ENCODE data around the gene NR5A1.

Gene NR5A1

GRCh38 chr9:124549016-124549415, 41.8 kb upstream of the NR5A1 start:
- no peak overlapping the region for H3K27ac ChIP-seq (ENCODE audit: extremely low read depth, low read depth, low read length)
- peaks cover 0 to 2% of the 10 kb centered on the region in 2 experiments; a peak in 1 of 3 replicates for H3K36me3 ChIP-seq (ENCODE audit: control insufficient read depth in 2 of 2, insufficient read depth in 1 of 2, low read length in 2 of 2)
- H3K4me3 ChIP-seq (ENCODE audit: low read depth, low read length), result no peak overlapping the region
- CTCF ChIA-PET, result interaction anchor here (0.6 to 7.3 kb wide), 5 partner anchors 11 to 216 kb away, joined by 3 to 71 read pairs (median 4); no protein-coding TSS in a partner anchor
- no peaks in the 10 kb centered on the region for H3K9me3 ChIP-seq (ENCODE audit: control insufficient read depth, insufficient read depth, low read depth, low read length)
- TF ChIP-seq ZBTB26 (tag by site-specific recombination; optimal IDR thresholded peaks at IDR 0.05) (no peak), ZNF777 (tag by site-specific recombination; IDR thresholded peaks at IDR 0.05; ENCODE audit: borderline replicate concordance) (no peak), ZSCAN23 (tag by site-specific recombination; IDR thresholded peaks at IDR 0.05) (no peak), ZNF132 (tag by site-specific recombination; IDR thresholded peaks at IDR 0.05; ENCODE audit: borderline replicate concordance) (no peak), ZNF302 (tag by site-specific recombination; IDR thresholded peaks at IDR 0.05; ENCODE audit: low read depth) (no peak), ZNF707 (tag by site-specific recombination; IDR thresholded peaks at IDR 0.05) (no peak), ZNF146 (tag by site-specific recombination; IDR thresholded peaks at IDR 0.05) (no peak), ZNF596 (tag by site-specific recombination; IDR thresholded peaks at IDR 0.05) (no peak)
- no peaks in the 10 kb centered on the region for H3K4me1 ChIP-seq (ENCODE audit: control insufficient read depth, insufficient read depth, low read length)
- POLR2A ChIA-PET, result no interaction called here

GRCh38 chr9:124544535-124544934, 37.3 kb upstream of the NR5A1 start:
- ChIA-PET CTCF (interaction anchor here (0.6 to 2.0 kb wide), 4 partner anchors 8 to 167 kb away, joined by 3 to 14 read pairs (median 6); no protein-coding TSS in a partner anchor), POLR2A (no interaction called here)
- TF ChIP-seq EGR2 (tag by site-specific recombination; IDR thresholded peaks at IDR 0.05; ENCODE audit: low read depth), result no peak

GRCh38 chr9:124541824-124542223, 34.6 kb upstream of the NR5A1 start:
- TF ChIP-seq ZNF580 (tag by site-specific recombination; IDR thresholded peaks at IDR 0.05) (no peak), ZNF776 (tag by site-specific recombination; IDR thresholded peaks at IDR 0.05; ENCODE audit: borderline replicate concordance) (no peak), ZBTB48 (tag by site-specific recombination; IDR thresholded peaks at IDR 0.05) (no peak), ZNF18 (tag by site-specific recombination; IDR thresholded peaks at IDR 0.05) (no peak), FEZF1 (tag by site-specific recombination; IDR thresholded peaks at IDR 0.05) (no peak), PATZ1 (tag by site-specific recombination; IDR thresholded peaks at IDR 0.05) (no peak), PRDM10 (tag by site-specific recombination; IDR thresholded peaks at IDR 0.05) (no peak), ZNF404 (tag by site-specific recombination; IDR thresholded peaks at IDR 0.05) (no peak), ZNF391 (tag by site-specific recombination; IDR thresholded peaks at IDR 0.05; ENCODE audit: borderline replicate concordance, low read depth) (no peak)
- ChIA-PET POLR2A (no interaction called here), CTCF (interaction anchor here (8.6 kb wide), 1 partner anchor 122 kb away, joined by 116 read pairs; no protein-coding TSS in a partner anchor)
- Histone ChIP-seq H3K36me3 (ENCODE audit: control insufficient read depth in 2 of 2, insufficient read depth in 1 of 2, low read length in 2 of 2) (peaks cover 0 to 26% of the 10 kb centered on the region in 2 experiments; a peak in 2 of 3 replicates), H3K4me3 (ENCODE audit: low read depth, low read length) (no peak overlapping the region), H3K27ac (ENCODE audit: extremely low read depth, low read depth, low read length) (no peak overlapping the region), H3K4me1 (ENCODE audit: control insufficient read depth, insufficient read depth, low read length) (no peaks in the 10 kb centered on the region), H3K9me3 (ENCODE audit: control insufficient read depth, insufficient read depth, low read depth, low read length) (no peaks in the 10 kb centered on the region)

More at GRCh38 chr9:124544535-124544934, 37.3 kb upstream of the NR5A1 start:
- H3K4me1 ChIP-seq (ENCODE audit: control insufficient read depth, insufficient read depth, low read length), result no peaks in the 10 kb centered on the region
- H3K27ac ChIP-seq (ENCODE audit: extremely low read depth, low read depth, low read length), result no peak overlapping the region
- H3K9me3 ChIP-seq (ENCODE audit: control insufficient read depth, insufficient read depth, low read depth, low read length), result no peaks in the 10 kb centered on the region
- peaks cover 0 to 7% of the 10 kb centered on the region in 2 experiments; a peak in 2 of 3 replicates for H3K36me3 ChIP-seq (ENCODE audit: control insufficient read depth in 2 of 2, insufficient read depth in 1 of 2, low read length in 2 of 2)
- no peak overlapping the region for H3K4me3 ChIP-seq (ENCODE audit: low read depth, low read length)
